Measurements from ENCODE around the gene LY9. TPM values are rescaled to one million over a fixed set of nuclear protein-coding genes. Genes with fewer than 3 reads are reported as not detected.

The LY9 gene
- total RNA-seq, result 0.49 and 0.71 TPM in 2 replicates

- Mint-ChIP-seq H3K27ac (peak within 1 kb of the TSS; percentile 77), H3K9me3 (peaks cover 6% of the 10 kb centered on the region), H3K4me3 (peak within 1 kb of the TSS; percentile 73), H3K4me1 (ENCODE audit: low read depth) (peaks cover 67% of the 10 kb centered on the region), H3K36me3 (ENCODE audit: low read depth) (peaks cover 3% of the 10 kb centered on the region), H3K27me3 (ENCODE audit: insufficient read depth) (peaks cover 14% of the 10 kb centered on the region)
- DNase-seq (ENCODE audit: low spot score), result peak; percentile 76
- intact Hi-C loops (cut with micrococcal nuclease), result loop anchor here (1.0 to 10.0 kb wide), 7 partner anchors 14 to 451 kb away; partner anchors contain the start of genes COPA, NCSTN and SLAMF7
Observed at GRCh38 chr1:160795951-160796383, at the start of gene LY9. Gene LY9 (plus strand): TSS chr1:160796174. CDS start chr1:160796188, 14 bp downstream.

- no peak overlapping the region for H3K4me3 Mint-ChIP-seq
- no peaks in the 10 kb centered on the region for H3K27me3 Mint-ChIP-seq (ENCODE audit: insufficient read depth)
- H3K27ac Mint-ChIP-seq, result no peak overlapping the region
- no peak for DNase-seq (ENCODE audit: low spot score)
- H3K4me1 Mint-ChIP-seq (ENCODE audit: low read depth), result peaks cover 92% of the 10 kb centered on the region
- peaks cover 47% of the 10 kb centered on the region for H3K36me3 Mint-ChIP-seq (ENCODE audit: low read depth)
- H3K9me3 Mint-ChIP-seq, result no peaks in the 10 kb centered on the region
- intact Hi-C loops (cut with micrococcal nuclease), result loop anchor here (10.0 kb wide), 1 partner anchor 302 kb away; no protein-coding TSS in a partner anchor
Observed at GRCh38 chr1:160746836-160747500, 49.0 kb upstream of the LY9 start.

DNA sequence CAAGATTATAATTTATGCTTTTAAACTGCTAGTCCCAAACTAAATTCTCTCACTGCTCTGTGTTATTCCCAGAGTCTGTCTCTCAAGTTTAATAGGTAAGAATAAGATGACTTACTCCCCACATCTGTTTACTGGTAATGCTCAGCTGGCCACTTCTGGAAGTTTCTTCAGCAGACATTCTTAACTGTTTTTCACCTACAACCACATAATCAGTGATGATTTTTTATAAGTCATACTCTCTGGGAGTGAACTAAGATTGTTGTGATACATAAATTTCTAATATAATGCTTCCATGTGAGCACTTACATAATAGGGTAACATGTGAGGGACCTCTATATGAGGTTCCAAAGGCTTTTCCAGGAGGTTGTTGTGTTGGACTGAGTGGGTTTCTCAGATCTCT lies 48.3 kb upstream of the LY9 start:
- Mint-ChIP-seq H3K27me3 (ENCODE audit: insufficient read depth) (no peaks in the 10 kb centered on the region), H3K4me1 (ENCODE audit: low read depth) (peaks cover 92% of the 10 kb centered on the region), H3K27ac (no peak overlapping the region), H3K4me3 (no peak overlapping the region), H3K36me3 (ENCODE audit: low read depth) (peaks cover 48% of the 10 kb centered on the region), H3K9me3 (no peaks in the 10 kb centered on the region)
- DNase-seq (ENCODE audit: low spot score), result no peak
- intact Hi-C loops (cut with micrococcal nuclease), result loop anchor here (10.0 kb wide), 1 partner anchor 303 kb away; no protein-coding TSS in a partner anchor

GRCh38 chr1:160748181-160748877 lies 47.6 kb upstream of the LY9 start:
- intact Hi-C loops (cut with micrococcal nuclease), result loop anchor here (10.0 kb wide), 1 partner anchor 304 kb away; no protein-coding TSS in a partner anchor
- Mint-ChIP-seq H3K27me3 (ENCODE audit: insufficient read depth) (no peaks in the 10 kb centered on the region), H3K36me3 (ENCODE audit: low read depth) (peaks cover 50% of the 10 kb centered on the region), H3K4me3 (peak overlapping the region; percentile 3), H3K27ac (peak overlapping the region; percentile 61), H3K4me1 (ENCODE audit: low read depth) (peaks cover 92% of the 10 kb centered on the region), H3K9me3 (no peaks in the 10 kb centered on the region)
- no peak for DNase-seq (ENCODE audit: low spot score)

DNA sequence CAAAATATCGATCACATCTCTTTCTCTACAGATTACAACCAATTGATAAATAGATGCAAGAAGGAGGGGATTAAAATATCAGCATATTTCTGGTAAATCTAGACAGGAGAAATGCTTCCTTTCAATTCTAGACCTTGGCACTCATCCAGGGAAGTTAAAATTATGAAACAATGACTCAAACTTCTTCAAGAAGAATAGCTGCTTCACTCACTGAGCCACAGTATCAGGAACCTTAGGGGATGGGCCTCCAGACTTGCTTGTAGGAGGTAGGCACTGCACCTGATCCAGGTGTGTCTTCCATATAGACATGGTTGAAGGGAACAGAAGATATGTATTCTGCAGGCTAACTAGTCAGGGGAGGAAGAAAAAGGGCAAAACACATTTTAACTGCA lies 47.1 kb upstream of the LY9 start:
- Mint-ChIP-seq H3K9me3 (no peaks in the 10 kb centered on the region), H3K36me3 (ENCODE audit: low read depth) (peaks cover 54% of the 10 kb centered on the region), H3K27ac (peak overlapping the region; percentile 61), H3K4me3 (no peak overlapping the region), H3K4me1 (ENCODE audit: low read depth) (peaks cover 93% of the 10 kb centered on the region), H3K27me3 (ENCODE audit: insufficient read depth) (no peaks in the 10 kb centered on the region)
- no peak for DNase-seq (ENCODE audit: low spot score)
- intact Hi-C loops (cut with micrococcal nuclease), result loop anchor here (10.0 kb wide), 1 partner anchor 304 kb away; no protein-coding TSS in a partner anchor

- intact Hi-C loops (cut with micrococcal nuclease), result loop anchor here (1.0 to 2.0 kb wide), 2 partner anchors 8 to 16 kb away; no protein-coding TSS in a partner anchor
- H3K27ac Mint-ChIP-seq, result peak overlapping the region; percentile 86
- no peak overlapping the region for H3K4me3 Mint-ChIP-seq
- H3K9me3 Mint-ChIP-seq, result no peaks in the 10 kb centered on the region
- DNase-seq (ENCODE audit: low spot score), result no peak
- peaks cover 50% of the 10 kb centered on the region for H3K36me3 Mint-ChIP-seq (ENCODE audit: low read depth)
- H3K27me3 Mint-ChIP-seq (ENCODE audit: insufficient read depth), result no peaks in the 10 kb centered on the region
- H3K4me1 Mint-ChIP-seq (ENCODE audit: low read depth), result peaks cover 84% of the 10 kb centered on the region
Observed at GRCh38 chr1:160750608-160751007, 45.4 kb upstream of the LY9 start.

DNA sequence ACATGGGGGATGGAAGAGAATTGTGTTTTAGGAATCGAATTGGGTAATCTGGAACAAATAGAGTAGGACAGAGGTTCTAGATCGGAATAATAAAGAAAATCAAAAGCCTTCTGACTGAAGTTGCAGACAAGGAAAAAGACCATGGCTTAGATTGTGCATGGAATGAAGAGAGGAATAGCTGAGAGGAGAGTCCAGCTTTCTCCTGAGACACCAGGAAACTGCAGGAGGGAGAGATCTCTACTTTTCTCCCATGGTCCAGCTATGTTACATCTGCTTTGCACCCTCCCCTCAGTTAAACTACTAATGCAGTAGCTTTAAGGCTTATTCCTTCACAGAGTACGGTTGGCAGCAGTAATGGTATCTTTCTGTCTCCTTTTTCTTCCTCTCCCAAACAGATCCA lies 43.6 kb upstream of the LY9 start:
- intact Hi-C loops (cut with micrococcal nuclease), result no loop called here
- peaks cover 7% of the 10 kb centered on the region for H3K9me3 Mint-ChIP-seq
- H3K36me3 Mint-ChIP-seq (ENCODE audit: low read depth), result peaks cover 58% of the 10 kb centered on the region
- H3K4me1 Mint-ChIP-seq (ENCODE audit: low read depth), result peaks cover 85% of the 10 kb centered on the region
- H3K27me3 Mint-ChIP-seq (ENCODE audit: insufficient read depth), result no peaks in the 10 kb centered on the region
- peak overlapping the region; percentile 84 for H3K27ac Mint-ChIP-seq
- DNase-seq (ENCODE audit: low spot score), result no peak
- no peak overlapping the region for H3K4me3 Mint-ChIP-seq

DNA sequence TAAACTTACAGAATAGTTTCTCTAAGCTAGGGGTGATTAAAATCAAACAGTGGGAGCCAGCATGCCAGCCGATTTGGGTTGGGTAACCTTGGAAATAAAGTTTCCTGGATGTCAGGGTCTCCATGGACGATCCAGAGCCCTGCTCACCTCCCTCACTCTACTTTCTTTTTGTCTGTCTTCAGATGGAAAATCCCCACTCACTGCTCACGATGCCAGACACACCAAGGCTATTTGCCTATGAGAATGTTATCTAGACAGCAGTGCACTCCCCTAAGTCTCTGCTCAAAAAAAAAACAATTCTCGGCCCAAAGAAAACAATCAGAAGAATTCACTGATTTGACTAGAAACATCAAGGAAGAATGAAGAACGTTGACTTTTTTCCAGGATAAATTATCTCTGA lies 43.0 kb upstream of the LY9 start:
- peaks cover 10% of the 10 kb centered on the region for H3K9me3 Mint-ChIP-seq
- peaks cover 55% of the 10 kb centered on the region for H3K36me3 Mint-ChIP-seq (ENCODE audit: low read depth)
- peaks cover 85% of the 10 kb centered on the region for H3K4me1 Mint-ChIP-seq (ENCODE audit: low read depth)
- intact Hi-C loops (cut with micrococcal nuclease), result no loop called here
- no peak overlapping the region for H3K4me3 Mint-ChIP-seq
- DNase-seq (ENCODE audit: low spot score), result no peak
- H3K27ac Mint-ChIP-seq, result peak overlapping the region; percentile 84
- no peaks in the 10 kb centered on the region for H3K27me3 Mint-ChIP-seq (ENCODE audit: insufficient read depth)

DNA sequence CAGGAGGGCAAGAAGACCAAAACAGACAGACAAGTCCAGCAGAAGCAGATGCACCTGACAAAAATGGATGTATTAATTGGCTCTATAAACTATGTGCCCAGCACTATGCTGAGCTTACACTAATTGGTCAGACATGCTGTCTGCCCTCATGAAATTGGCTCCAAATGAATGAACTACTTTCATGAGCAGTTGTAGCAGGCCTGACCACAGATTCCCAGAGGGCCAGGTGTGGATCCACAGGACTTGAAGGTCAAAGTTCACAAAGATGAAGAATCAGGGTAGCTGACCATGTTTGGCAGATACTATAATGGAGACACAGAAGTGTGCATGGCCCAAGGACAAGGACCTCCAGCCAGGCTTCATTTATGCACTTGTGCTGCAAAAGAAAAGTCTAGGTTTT lies 42.4 kb upstream of the LY9 start:
- Mint-ChIP-seq H3K9me3 (peaks cover 10% of the 10 kb centered on the region), H3K4me1 (ENCODE audit: low read depth) (peaks cover 80% of the 10 kb centered on the region), H3K27me3 (ENCODE audit: insufficient read depth) (no peaks in the 10 kb centered on the region), H3K4me3 (no peak overlapping the region), H3K36me3 (ENCODE audit: low read depth) (peaks cover 50% of the 10 kb centered on the region), H3K27ac (peak overlapping the region; percentile 34)
- DNase-seq (ENCODE audit: low spot score), result no peak
- intact Hi-C loops (cut with micrococcal nuclease), result no loop called here

GRCh38 chr1:160755461-160755860 lies 40.5 kb upstream of the LY9 start:
- peak overlapping the region; percentile 12 for H3K4me3 Mint-ChIP-seq
- intact Hi-C loops (cut with micrococcal nuclease), result no loop called here
- H3K9me3 Mint-ChIP-seq, result peaks cover 13% of the 10 kb centered on the region
- H3K27ac Mint-ChIP-seq, result peak overlapping the region; percentile 75
- H3K36me3 Mint-ChIP-seq (ENCODE audit: low read depth), result peaks cover 39% of the 10 kb centered on the region
- no peak for DNase-seq (ENCODE audit: low spot score)
- peaks cover 72% of the 10 kb centered on the region for H3K4me1 Mint-ChIP-seq (ENCODE audit: low read depth)
- H3K27me3 Mint-ChIP-seq (ENCODE audit: insufficient read depth), result no peaks in the 10 kb centered on the region

- peaks cover 20% of the 10 kb centered on the region for H3K9me3 Mint-ChIP-seq
- H3K4me3 Mint-ChIP-seq, result peak overlapping the region; percentile 21
- intact Hi-C loops (cut with micrococcal nuclease), result loop anchor here (1.0 kb wide), 2 partner anchors 11 to 12 kb away; no protein-coding TSS in a partner anchor
- no peaks in the 10 kb centered on the region for H3K27me3 Mint-ChIP-seq (ENCODE audit: insufficient read depth)
- DNase-seq (ENCODE audit: low spot score), result no peak
- H3K4me1 Mint-ChIP-seq (ENCODE audit: low read depth), result peaks cover 65% of the 10 kb centered on the region
- peaks cover 35% of the 10 kb centered on the region for H3K36me3 Mint-ChIP-seq (ENCODE audit: low read depth)
- peak overlapping the region; percentile 75 for H3K27ac Mint-ChIP-seq
Observed at GRCh38 chr1:160755911-160756848, 39.8 kb upstream of the LY9 start.

DNA sequence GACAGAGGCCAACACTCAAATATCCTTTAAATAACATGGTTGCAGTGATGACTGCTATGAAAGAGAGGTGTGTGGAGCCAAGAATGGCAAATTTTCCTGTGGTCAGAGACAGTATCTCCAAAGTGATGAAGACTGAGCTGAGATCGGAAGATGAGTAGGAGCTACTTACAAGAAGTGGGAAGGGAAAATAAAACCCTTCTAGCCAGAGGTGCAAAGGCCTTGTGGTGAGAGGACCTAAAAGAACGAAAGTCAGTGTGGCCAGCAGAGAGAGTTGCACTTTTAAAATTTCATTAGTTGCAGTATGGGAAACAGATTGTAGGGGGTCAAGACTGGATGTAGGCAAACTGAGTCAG lies 39.1 kb upstream of the LY9 start:
- Mint-ChIP-seq H3K4me3 (peak overlapping the region; percentile 21), H3K4me1 (ENCODE audit: low read depth) (peaks cover 58% of the 10 kb centered on the region), H3K27me3 (ENCODE audit: insufficient read depth) (no peaks in the 10 kb centered on the region), H3K9me3 (peaks cover 26% of the 10 kb centered on the region), H3K27ac (peak overlapping the region; percentile 75), H3K36me3 (ENCODE audit: low read depth) (peaks cover 31% of the 10 kb centered on the region)
- intact Hi-C loops (cut with micrococcal nuclease), result loop anchor here (1.0 kb wide), 2 partner anchors 10 to 13 kb away; no protein-coding TSS in a partner anchor
- DNase-seq (ENCODE audit: low spot score), result no peak

Data from activated T-helper 1 cell treated with anti-CD3 and anti-CD28 coated beads, Interleukin-12 subunit alpha, Interleukin-12 subunit beta, Interleukin-2, Interleukin-4 antibody, amounts not matched to agents 30 ng/mL and 10 ng/mL and 1 ng/mL, durations not matched to agents 14 hours and 24 hours and 36 hours (primary cell).